ENCODE data around the gene HDAC9.
"Not testable (repeated sequence)": the region's sequence is repeated elsewhere in the genome, so short reads cannot be mapped to it uniquely, and the experiment has no call there.

The HDAC9 gene

GRCh38 chr7:18975276-18975675, 479.7 kb downstream of the HDAC9 start:
- no peak for DNase-seq (ENCODE audit: low read depth)

GRCh38 chr7:18975689-18976280, 480.2 kb downstream of the HDAC9 start:
- no peak for DNase-seq (ENCODE audit: low read depth)

DNA sequence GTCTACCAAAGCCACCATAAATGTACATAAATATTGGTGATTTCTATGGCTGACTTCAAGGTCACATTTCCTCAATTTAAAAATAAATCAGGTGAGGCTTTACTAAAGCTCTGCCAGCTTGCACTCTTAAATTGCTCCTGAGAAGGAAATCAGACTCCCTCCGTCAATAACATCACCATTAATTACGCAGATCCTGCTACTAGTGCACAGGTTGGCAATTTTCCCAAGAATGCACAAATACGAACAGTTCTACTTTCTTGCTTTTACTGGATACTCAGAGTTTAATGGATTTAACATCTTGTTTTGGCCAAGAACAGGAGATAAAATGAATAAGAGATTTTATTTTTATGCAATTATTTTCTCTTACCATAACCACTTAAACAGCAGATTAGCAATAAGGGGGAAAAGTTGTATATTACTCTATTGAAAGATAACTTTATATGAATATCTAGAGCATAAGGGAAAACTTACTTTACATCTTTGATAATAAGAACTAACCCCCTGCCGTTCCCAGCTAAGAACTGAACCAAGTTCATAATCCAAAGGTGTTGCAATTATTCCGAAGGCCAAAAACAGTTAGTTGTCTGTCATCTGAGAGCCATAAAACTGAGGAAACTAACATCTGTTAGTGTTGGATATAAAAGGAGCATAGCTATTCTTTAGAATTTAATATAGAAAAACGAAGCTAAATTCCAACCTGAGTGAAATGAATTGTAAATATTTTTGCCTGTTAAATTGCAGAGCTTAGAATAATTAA, 481.3 kb downstream of the HDAC9 start:
- no peak for DNase-seq (ENCODE audit: low read depth)

GRCh38 chr7:18978108-18978495, 482.6 kb downstream of the HDAC9 start:
- no peak for DNase-seq (ENCODE audit: low read depth)

GRCh38 chr7:18990700-18991099, 495.2 kb downstream of the HDAC9 start:
- not testable (repeated sequence) for DNase-seq (ENCODE audit: low read depth)

DNA sequence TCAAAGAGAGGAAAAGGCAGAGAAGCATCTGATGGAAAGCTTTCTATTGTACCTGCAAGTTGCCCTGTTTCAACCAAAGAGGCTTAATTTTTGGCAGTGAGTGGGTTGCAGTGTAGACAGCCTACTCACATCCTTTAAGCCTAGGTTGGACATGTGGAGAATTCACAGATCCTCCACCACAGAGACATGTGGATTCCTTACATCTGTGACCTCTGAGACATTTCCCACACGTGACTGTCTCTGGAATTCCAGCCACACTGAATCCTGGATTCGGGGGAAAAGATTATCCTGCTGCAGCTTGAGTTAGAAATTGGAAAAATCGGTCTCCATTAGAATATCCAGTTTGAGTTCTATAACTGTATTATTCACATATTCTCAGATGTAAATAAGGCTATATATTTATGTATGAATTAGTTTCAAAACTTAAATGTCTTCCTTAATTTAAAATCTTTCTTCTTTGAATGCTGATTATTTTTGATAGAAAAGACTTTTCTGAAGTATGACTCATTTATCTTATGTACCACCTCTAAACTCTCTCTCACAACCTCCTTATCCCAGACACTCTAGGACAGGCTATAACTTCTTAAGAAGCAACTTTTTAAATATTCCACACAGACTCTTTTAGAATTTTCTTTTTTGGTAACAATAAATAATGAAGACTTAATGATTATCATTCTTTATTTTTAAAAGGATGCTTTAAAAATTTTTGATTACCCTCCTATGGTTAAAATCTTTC, 498.6 kb downstream of the HDAC9 start:
- DNase-seq (ENCODE audit: low read depth), result no peak

GRCh38 chr7:18995270-18995671, 499.7 kb downstream of the HDAC9 start:
- DNase-seq (ENCODE audit: low read depth), result no peak

DNA sequence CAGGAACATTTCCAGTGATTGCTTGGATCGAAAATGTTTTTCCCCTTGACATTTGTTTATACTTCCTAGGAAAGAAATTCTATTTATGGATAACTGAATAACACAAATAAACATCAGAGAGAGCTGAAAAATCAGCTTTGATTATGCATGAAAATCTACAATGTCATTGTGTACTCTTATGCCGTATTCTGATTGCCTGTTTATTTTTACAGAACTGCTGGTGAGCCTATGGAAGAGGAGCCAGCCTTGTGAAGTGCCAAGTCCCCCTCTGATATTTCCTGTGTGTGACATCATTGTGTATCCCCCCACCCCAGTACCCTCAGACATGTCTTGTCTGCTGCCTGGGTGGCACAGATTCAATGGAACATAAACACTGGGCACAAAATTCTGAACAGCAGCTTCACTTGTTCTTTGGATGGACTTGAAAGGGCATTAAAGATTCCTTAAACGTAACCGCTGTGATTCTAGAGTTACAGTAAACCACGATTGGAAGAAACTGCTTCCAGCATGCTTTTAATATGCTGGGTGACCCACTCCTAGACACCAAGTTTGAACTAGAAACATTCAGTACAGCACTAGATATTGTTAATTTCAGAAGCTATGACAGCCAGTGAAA, 500.4 kb downstream of the HDAC9 start:
- no peak for DNase-seq (ENCODE audit: low read depth)

- DNase-seq (ENCODE audit: low read depth), result no peak
Measured at GRCh38 chr7:18996583-18996982, 501.0 kb downstream of the HDAC9 start.

DNA sequence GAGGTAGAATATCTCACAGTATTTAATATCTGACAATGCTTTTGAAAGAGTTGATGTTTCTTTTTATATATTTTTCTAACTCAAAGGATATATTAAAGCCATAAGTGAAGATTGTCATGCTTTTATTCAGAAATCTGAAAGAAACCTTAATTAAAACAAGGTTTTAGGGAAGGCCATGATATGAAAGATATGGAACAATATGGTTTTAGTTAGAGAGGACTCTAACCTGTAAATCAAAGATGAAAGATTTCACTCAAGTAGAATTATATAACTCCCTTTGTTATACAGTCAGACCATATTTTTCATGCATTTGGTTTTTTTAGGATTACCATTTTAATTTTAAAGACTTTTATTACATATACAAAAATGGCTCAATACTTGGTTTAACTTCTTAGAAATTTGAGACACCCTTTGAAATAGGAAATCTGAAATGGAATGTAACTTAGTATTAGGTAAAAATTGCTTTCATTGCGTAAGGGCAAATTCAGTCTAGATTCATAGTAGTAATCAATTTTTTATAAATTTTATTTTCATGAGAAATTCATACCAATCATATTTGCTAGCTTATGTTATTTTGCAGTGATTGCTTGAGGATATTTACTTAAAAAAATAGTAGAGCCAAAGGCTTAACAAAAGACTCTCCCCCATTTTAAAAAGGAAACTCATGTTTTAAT, 502.1 kb downstream of the HDAC9 start:
- DNase-seq (ENCODE audit: low read depth), result no peak

DNA sequence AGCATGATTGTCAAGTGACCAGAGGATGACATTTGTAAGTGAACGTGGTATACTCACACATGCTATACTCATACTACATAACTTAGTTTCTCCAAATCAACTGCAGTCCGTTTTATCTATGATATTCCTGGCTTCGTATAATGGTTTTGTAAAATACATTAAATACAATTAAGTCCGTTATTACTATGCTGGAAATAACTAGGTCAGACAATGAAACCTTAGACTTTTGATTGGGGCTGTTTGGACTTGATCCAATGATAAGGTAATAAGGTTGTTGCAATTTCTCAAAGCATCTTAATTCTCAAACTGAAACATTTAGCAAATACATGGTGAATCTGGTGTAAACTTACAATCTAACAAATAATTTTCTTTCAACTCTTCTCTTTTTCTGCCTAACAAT, 504.9 kb downstream of the HDAC9 start:
- DNase-seq (ENCODE audit: low read depth), result no peak

DNA sequence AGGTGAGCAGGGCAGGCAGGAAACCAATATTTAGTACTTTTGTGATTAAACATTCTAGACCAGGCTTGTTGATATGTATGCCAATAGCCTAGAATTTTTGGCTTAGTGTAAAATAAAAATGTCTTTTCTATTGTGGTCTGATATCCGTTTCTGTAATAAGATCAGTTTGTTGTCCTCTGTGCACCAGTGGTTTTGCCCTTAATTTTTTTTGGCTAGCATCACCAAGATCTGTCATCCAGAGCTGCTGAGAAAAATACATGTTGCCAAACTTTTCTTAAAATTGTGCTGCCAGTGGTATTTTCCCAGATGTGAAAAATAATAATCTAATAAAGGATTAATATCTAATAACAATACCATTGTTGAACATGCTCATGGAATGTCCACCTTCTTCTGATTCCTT, 506.3 kb downstream of the HDAC9 start:
- no peak for DNase-seq (ENCODE audit: low read depth)

DNA sequence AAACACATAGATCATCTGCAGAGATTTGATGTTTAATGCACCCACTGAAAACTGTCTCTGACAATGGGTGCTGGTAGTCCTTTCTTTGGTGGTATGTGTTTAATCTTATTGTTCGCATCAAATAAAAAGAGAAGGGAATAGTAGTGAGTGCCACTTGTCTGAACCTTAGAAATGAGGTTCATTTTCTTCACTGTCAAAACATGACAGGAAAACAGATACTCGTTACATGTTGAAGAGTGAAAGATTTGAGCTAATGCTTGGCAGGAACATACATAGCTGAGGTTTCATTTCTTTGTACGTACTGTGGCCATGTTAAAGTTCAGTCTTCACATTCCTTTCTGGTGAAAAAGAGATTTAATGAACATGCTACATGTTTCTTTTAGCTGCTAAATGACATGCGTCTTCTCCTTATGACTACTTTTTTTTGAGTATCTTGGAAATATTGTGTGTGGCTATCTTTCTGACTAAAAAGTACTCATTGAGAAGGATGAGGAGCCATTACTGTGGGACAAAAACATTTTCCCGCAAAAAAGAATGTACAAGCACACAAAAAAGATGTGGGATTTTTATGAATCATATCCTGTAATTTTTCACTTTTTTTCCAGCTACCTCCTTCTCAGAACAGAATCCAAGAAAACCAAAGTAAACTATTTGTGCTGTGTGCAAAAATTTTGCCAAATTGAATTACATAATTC, 513.8 kb downstream of the HDAC9 start:
- DNase-seq (ENCODE audit: low read depth), result no peak

- no peak for DNase-seq (ENCODE audit: low read depth)
Measured at GRCh38 chr7:19009936-19010280, 514.4 kb downstream of the HDAC9 start.

- DNase-seq (ENCODE audit: low read depth), result no peak
Measured at GRCh38 chr7:19011212-19011611, 515.7 kb downstream of the HDAC9 start.

DNA sequence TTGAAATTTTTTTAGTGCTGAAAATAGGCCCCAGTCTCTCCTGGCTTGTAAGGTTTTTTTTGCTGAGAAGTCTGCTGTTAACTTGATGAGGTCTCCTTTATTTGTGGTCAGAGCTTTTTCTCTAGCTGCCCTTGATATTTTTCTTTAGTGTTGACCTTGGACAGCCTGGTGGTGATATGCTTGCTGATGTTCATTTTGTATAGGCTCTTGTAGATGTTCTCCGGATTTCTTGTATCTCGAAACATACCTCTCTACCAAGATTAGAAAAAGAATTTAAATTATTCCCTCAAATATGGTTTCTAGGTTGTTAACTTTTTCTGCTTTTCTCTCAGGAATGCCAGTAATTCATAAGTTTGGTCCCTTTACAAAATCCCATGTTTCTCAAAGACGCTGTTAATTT, 519.5 kb downstream of the HDAC9 start:
- no peak for DNase-seq (ENCODE audit: low read depth)

- no peak for DNase-seq (ENCODE audit: low read depth)
Measured at GRCh38 chr7:19016140-19016539, 520.6 kb downstream of the HDAC9 start.

- DNase-seq (ENCODE audit: low read depth), result no peak
Measured at GRCh38 chr7:19017374-19017773, 521.8 kb downstream of the HDAC9 start.

- no peak for DNase-seq (ENCODE audit: low read depth)
Measured at GRCh38 chr7:19020062-19020461, 524.5 kb downstream of the HDAC9 start.

DNA sequence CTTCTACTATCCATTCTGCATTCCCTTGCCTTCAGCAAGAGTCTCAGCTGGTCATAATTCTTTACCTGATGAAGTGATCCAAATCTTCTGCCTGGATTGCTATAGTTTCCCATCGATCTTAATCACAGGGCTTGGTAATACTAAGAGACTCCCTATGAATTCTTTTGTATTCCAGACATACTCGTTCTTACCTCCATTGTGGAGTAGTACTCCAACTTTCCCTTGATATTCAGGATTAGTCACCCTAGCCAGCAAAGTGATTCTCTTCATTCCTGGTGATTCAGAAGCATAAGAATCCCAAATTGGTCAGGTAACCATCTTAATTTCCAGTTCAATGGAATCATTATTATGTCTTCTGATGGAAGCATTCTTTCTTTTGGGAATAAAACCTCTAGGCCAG, 525.2 kb downstream of the HDAC9 start:
- DNase-seq (ENCODE audit: low read depth), result no peak

GRCh38 chr7:19023477-19023876, 527.9 kb downstream of the HDAC9 start:
- no peak for DNase-seq (ENCODE audit: low read depth)

GRCh38 chr7:19024261-19024660, 528.7 kb downstream of the HDAC9 start:
- no peak for DNase-seq (ENCODE audit: low read depth)
